Trophoblast cell (in vitro differentiated cells and primary cell): ENCODE data around the gene LEF1.
"Not testable (repeated sequence)": the region's sequence is repeated elsewhere in the genome, so short reads cannot be mapped to it uniquely, and the experiment has no call there.

Experiments used
- DNase-seq, 2 donors: peaks; one replicate each; pipeline ENCODE4 v3.0.0-alpha.2; 2016
- H2AFZ ChIP-seq: 2 replicates; pipeline ENCODE4 v1.6.1; 2013; ENCODE audit warnings: low read length, moderate library complexity, mild to moderate bottlenecking; ENCODE audit not compliant: insufficient read depth, poor library complexity
- H2AK5ac ChIP-seq: 2 replicates; pipeline ENCODE4 v1.6.1; 2013; ENCODE audit warnings: mild to moderate bottlenecking, low read length
- H2BK120ac ChIP-seq: 2 replicates; pipeline ENCODE4 v1.6.1; 2013; ENCODE audit warnings: low read length, mild to moderate bottlenecking, moderate library complexity; ENCODE audit not compliant: insufficient read depth, poor library complexity
- H2BK12ac ChIP-seq: 2 replicates; pipeline ENCODE4 v1.6.1; 2013; ENCODE audit warnings: mild to moderate bottlenecking, low read length, moderate library complexity
- H2BK5ac ChIP-seq: 2 replicates; pipeline ENCODE4 v1.6.1; 2013; ENCODE audit warnings: low read length, low read depth, moderate library complexity, mild to moderate bottlenecking; ENCODE audit not compliant: poor library complexity
- H3K14ac ChIP-seq: 2 replicates; pipeline ENCODE4 v1.6.1; 2013; ENCODE audit warnings: mild to moderate bottlenecking, low read length
- H3K18ac ChIP-seq: 2 replicates; pipeline ENCODE4 v1.6.1; 2013; ENCODE audit warnings: mild to moderate bottlenecking, low read length
- H3K23ac ChIP-seq: 2 replicates; pipeline ENCODE4 v1.6.1; 2013; ENCODE audit warnings: low read length
- H3K27ac ChIP-seq: 2 replicates; pipeline ENCODE4 v1.5.1; 2013; ENCODE audit warnings: low read depth, mild to moderate bottlenecking, inconsistent platforms, low read length, moderate library complexity
- H3K27me3 ChIP-seq: 2 replicates; pipeline ENCODE4 v1.6.1; 2013; ENCODE audit warnings: inconsistent platforms, mild to moderate bottlenecking, low read length, moderate library complexity; ENCODE audit not compliant: insufficient read depth
- H3K36me3 ChIP-seq, 2 experiments: 1 replicate in 1 of 2; 2 replicates in 1 of 2; pipeline ENCODE4 v1.6.1; 2013; ENCODE audit warnings: low read length in 2 of 2, mild to moderate bottlenecking in 2 of 2, moderate library complexity in 1 of 2; ENCODE audit not compliant: insufficient read depth in 2 of 2, control insufficient read depth in 1 of 2
- H3K4ac ChIP-seq: 2 replicates; pipeline ENCODE4 v1.6.1; 2013; ENCODE audit warnings: low read depth, mild to moderate bottlenecking, low read length, moderate library complexity
- H3K4me1 ChIP-seq, 2 experiments: 1 replicate in 1 of 2; 2 replicates in 1 of 2; pipeline ENCODE4 v1.6.1; 2013; ENCODE audit warnings: low read length in 2 of 2, mild to moderate bottlenecking in 2 of 2, moderate library complexity in 1 of 2; ENCODE audit not compliant: insufficient read depth in 2 of 2, control insufficient read depth in 1 of 2
- H3K4me2 ChIP-seq: 2 replicates; pipeline ENCODE4 v1.6.1; 2013; ENCODE audit warnings: inconsistent platforms, mild to moderate bottlenecking, low read length, moderate library complexity
- H3K4me3 ChIP-seq: 2 replicates; pipeline ENCODE4 v1.5.1; 2013; ENCODE audit warnings: mild to moderate bottlenecking, low read depth, low read length, inconsistent platforms
- H3K79me1 ChIP-seq: one replicate; pipeline ENCODE4 v1.6.1; 2013; ENCODE audit warnings: low read length
- H3K79me2 ChIP-seq: 2 replicates; pipeline ENCODE4 v1.6.1; 2013; ENCODE audit warnings: low read length, mild to moderate bottlenecking; ENCODE audit not compliant: control insufficient read depth, insufficient read depth, poor library complexity
- H3K9ac ChIP-seq: 2 replicates; pipeline ENCODE4 v1.6.1; 2013; ENCODE audit warnings: mild to moderate bottlenecking, low read length
- H3K9me3 ChIP-seq: 2 replicates; pipeline ENCODE4 v1.6.1; 2013; ENCODE audit warnings: low read depth, mild to moderate bottlenecking, control low read depth, inconsistent platforms, low read length; ENCODE audit not compliant: insufficient read depth
- H4K12ac ChIP-seq: 2 replicates; pipeline ENCODE4 v1.6.1; 2013; ENCODE audit warnings: low read depth, mild to moderate bottlenecking, low read length, moderate library complexity
- H4K8ac ChIP-seq: 2 replicates; pipeline ENCODE4 v1.6.1; 2013; ENCODE audit warnings: low read depth, mild to moderate bottlenecking, low read length, moderate library complexity
- H4K91ac ChIP-seq: one replicate; pipeline ENCODE4 v1.6.1; 2013; ENCODE audit warnings: low read depth, mild to moderate bottlenecking, low read length, moderate library complexity
- WGBS: extraction: QIAGEN DNeasy Blood & Tissue Kit; methylation state at CpG from one replicate; pipeline ENCODE4 v1.1.7; 2013; ENCODE audit warnings: missing lambda C conversion rate; ENCODE audit not compliant: insufficient read length, insufficient coverage; ENCODE audit errors: extremely low coverage; 5-methylcytosine and 5-hydroxymethylcytosine counted together

LEF1 gene

GRCh38 chr4:108051343-108051742, 117.4 kb downstream of the LEF1 start:
- Histone ChIP-seq H2BK12ac (no peak overlapping the region), H2BK5ac (no peak overlapping the region), H2AK5ac (no peak overlapping the region), H3K79me1 (no peaks in the 10 kb centered on the region), H3K79me2 (no peaks in the 10 kb centered on the region), H4K91ac (no peak overlapping the region), H3K4me3 (no peak overlapping the region), H3K9me3 (no peaks in the 10 kb centered on the region), H3K36me3 (peaks cover 10 to 11% of the 10 kb centered on the region in 2 experiments), H3K4me1 (peaks cover 5 to 6% of the 10 kb centered on the region in 2 experiments), H3K27ac (no peak overlapping the region), H2BK120ac (no peak overlapping the region), H3K27me3 (no peaks in the 10 kb centered on the region), H3K18ac (no peak overlapping the region), H3K4me2 (no peak overlapping the region), H3K9ac (no peak overlapping the region), H3K4ac (no peak overlapping the region), H4K12ac (no peak overlapping the region), H3K23ac (no peak overlapping the region), H2AFZ (no peak overlapping the region), H3K14ac (no peak overlapping the region), H4K8ac (no peak overlapping the region)
- no peak for DNase-seq
- no CpG with 5 or more reads among the region's 10 CpGs for WGBS

- peaks cover 10 to 11% of the 10 kb centered on the region in 2 experiments for H3K36me3 ChIP-seq
- not testable (repeated sequence) for DNase-seq, H3K9ac ChIP-seq, H3K18ac ChIP-seq, H3K79me1 ChIP-seq, H2BK120ac ChIP-seq, H3K27me3 ChIP-seq, H3K27ac ChIP-seq, H3K79me2 ChIP-seq, H3K14ac ChIP-seq, H3K4ac ChIP-seq, H4K8ac ChIP-seq, H4K12ac ChIP-seq, H2BK5ac ChIP-seq, H3K9me3 ChIP-seq, H3K4me3 ChIP-seq, H3K4me1 ChIP-seq, H2AFZ ChIP-seq, H3K23ac ChIP-seq, H3K4me2 ChIP-seq
- H4K91ac ChIP-seq, result peak overlapping the region; percentile 29
- no CpG with 5 or more reads among the region's 10 CpGs for WGBS
- H2AK5ac ChIP-seq, result peak overlapping the region; percentile 78
- H2BK12ac ChIP-seq, result peak overlapping the region; percentile 53
Observed at GRCh38 chr4:108050166-108051111, 118.3 kb downstream of the LEF1 start.

GRCh38 chr4:108049406-108049805, 119.3 kb downstream of the LEF1 start:
- no peak overlapping the region for H4K12ac ChIP-seq
- no peak overlapping the region for H3K27ac ChIP-seq
- no peak overlapping the region for H4K8ac ChIP-seq
- no peak for DNase-seq
- H3K14ac ChIP-seq, result no peak overlapping the region
- H2AK5ac ChIP-seq, result no peak overlapping the region
- no peak overlapping the region for H3K4me2 ChIP-seq
- no peak overlapping the region for H3K23ac ChIP-seq
- no CpG with 5 or more reads among the region's 5 CpGs for WGBS
- peaks cover 5 to 6% of the 10 kb centered on the region in 2 experiments for H3K4me1 ChIP-seq
- H4K91ac ChIP-seq, result no peak overlapping the region
- H3K4ac ChIP-seq, result no peak overlapping the region
- no peak overlapping the region for H3K18ac ChIP-seq
- peaks cover 10 to 11% of the 10 kb centered on the region in 2 experiments for H3K36me3 ChIP-seq
- no peak overlapping the region for H2BK120ac ChIP-seq
- no peak overlapping the region for H3K9ac ChIP-seq
- no peaks in the 10 kb centered on the region for H3K9me3 ChIP-seq
- no peak overlapping the region for H2BK5ac ChIP-seq
- no peaks in the 10 kb centered on the region for H3K27me3 ChIP-seq
- no peaks in the 10 kb centered on the region for H3K79me1 ChIP-seq
- no peak overlapping the region for H3K4me3 ChIP-seq
- H2AFZ ChIP-seq, result no peak overlapping the region
- no peak overlapping the region for H2BK12ac ChIP-seq
- H3K79me2 ChIP-seq, result no peaks in the 10 kb centered on the region

DNA sequence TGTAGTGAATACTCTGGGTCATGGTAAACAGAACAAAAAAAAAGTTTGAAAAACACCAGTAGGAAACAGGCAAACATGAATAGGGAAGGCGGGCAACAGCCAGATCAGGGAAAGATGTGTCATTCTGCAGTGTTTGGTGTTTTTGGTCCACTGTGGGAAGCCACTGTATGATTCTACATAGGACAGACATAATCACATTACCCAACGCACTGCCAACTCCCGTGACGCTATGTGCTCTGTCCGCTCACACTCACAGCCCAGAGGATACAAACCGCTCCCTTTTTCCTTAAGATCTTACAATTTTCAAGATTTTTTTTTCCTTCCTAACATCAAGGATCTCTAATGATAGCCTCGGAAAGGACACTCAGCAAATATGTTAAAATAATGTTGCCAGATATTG, 119.7 kb downstream of the LEF1 start:
- no peak overlapping the region for H3K14ac ChIP-seq
- H3K18ac ChIP-seq, result no peak overlapping the region
- H3K4me2 ChIP-seq, result no peak overlapping the region
- no peak overlapping the region for H2AFZ ChIP-seq
- DNase-seq, result no peak
- H3K27me3 ChIP-seq, result no peaks in the 10 kb centered on the region
- H3K9me3 ChIP-seq, result no peaks in the 10 kb centered on the region
- no peak overlapping the region for H3K9ac ChIP-seq
- H2BK12ac ChIP-seq, result no peak overlapping the region
- peaks cover 5 to 11% of the 10 kb centered on the region in 2 experiments for H3K36me3 ChIP-seq
- no peak overlapping the region for H4K12ac ChIP-seq
- no peak overlapping the region for H2BK120ac ChIP-seq
- H3K4me3 ChIP-seq, result no peak overlapping the region
- H3K4ac ChIP-seq, result no peak overlapping the region
- no peak overlapping the region for H3K27ac ChIP-seq
- WGBS, result no CpG with 5 or more reads among the region's 7 CpGs
- H4K91ac ChIP-seq, result no peak overlapping the region
- H3K79me1 ChIP-seq, result no peaks in the 10 kb centered on the region
- H3K23ac ChIP-seq, result no peak overlapping the region
- H2BK5ac ChIP-seq, result no peak overlapping the region
- no peaks in the 10 kb centered on the region for H3K79me2 ChIP-seq
- H2AK5ac ChIP-seq, result no peak overlapping the region
- no peak overlapping the region for H4K8ac ChIP-seq
- peaks cover 5 to 6% of the 10 kb centered on the region in 2 experiments for H3K4me1 ChIP-seq
